H7 (cell line): ENCODE results near the gene OMD. TPM values are rescaled to one million over a fixed set of nuclear protein-coding genes. Genes with fewer than 3 reads are reported as not detected.
"Not testable (repeated sequence)": the region's sequence is repeated elsewhere in the genome, so short reads cannot be mapped to it uniquely, and the experiment has no call there.

Experiments
- DNase-seq: peaks from one replicate; pipeline ENCODE4 v3.0.0; 2012
- H3K27me3 ChIP-seq: 2 replicates; pipeline ENCODE4 v1.6.0; 2011; ENCODE audit warnings: mild to moderate bottlenecking, low read length; ENCODE audit not compliant: control insufficient read depth, insufficient read depth
- H3K36me3 ChIP-seq: replicated peaks from 2 replicates; pipeline ENCODE4 v1.5.1; 2011; ENCODE audit warnings: low read length; ENCODE audit not compliant: control insufficient read depth, insufficient read depth
- H3K4me3 ChIP-seq: 2 replicates; pipeline ENCODE4 v1.5.1; 2011; ENCODE audit warnings: low read depth, mild to moderate bottlenecking, control low read depth, low read length, moderate library complexity; ENCODE audit not compliant: insufficient read depth
- total RNA-seq: library from RNA; depleted of rRNA; stranded (reverse); fragments of >200 nt; shearing (Covaris generic); gene quantifications from 2 replicates; pipeline ENCODE4 v1.2.3, GENCODE V29; 2014

The OMD gene
- total RNA-seq, 1 experiment from 2014 or later: not detected

- no peaks in the 10 kb centered on the region for H3K36me3 ChIP-seq
- H3K4me3 ChIP-seq: no peak overlapping the region
- no peak for DNase-seq
- H3K27me3 ChIP-seq: no peaks in the 10 kb centered on the region
Observed at GRCh38 chr9:92432972-92433548, 8.8 kb upstream of the OMD start.

GRCh38 chr9:92432350-92432749 lies 8.1 kb upstream of the OMD start:
- Histone ChIP-seq H3K27me3 (no peaks in the 10 kb centered on the region), H3K36me3 (no peaks in the 10 kb centered on the region), H3K4me3 (no peak overlapping the region)
- DNase-seq: no peak

GRCh38 chr9:92429836-92430235 lies 5.6 kb upstream of the OMD start:
- Histone ChIP-seq H3K36me3 (no peaks in the 10 kb centered on the region), H3K4me3 (no peak overlapping the region), H3K27me3 (no peaks in the 10 kb centered on the region)
- DNase-seq: no peak

- DNase-seq: no peak
- H3K27me3 ChIP-seq: no peaks in the 10 kb centered on the region
- H3K4me3 ChIP-seq: no peak overlapping the region
- H3K36me3 ChIP-seq: no peaks in the 10 kb centered on the region
Observed at GRCh38 chr9:92426501-92427145, 2.4 kb upstream of the OMD start.

- no peaks in the 10 kb centered on the region for H3K27me3 ChIP-seq
- H3K4me3 ChIP-seq: no peak overlapping the region
- no peak for DNase-seq
- H3K36me3 ChIP-seq: no peaks in the 10 kb centered on the region
Observed at GRCh38 chr9:92425474-92425873, 1.2 kb upstream of the OMD start.

- Histone ChIP-seq H3K4me3 (no peak overlapping the region), H3K36me3 (no peaks in the 10 kb centered on the region), H3K27me3 (no peaks in the 10 kb centered on the region)
- DNase-seq: no peak
Observed at GRCh38 chr9:92423612-92424011, 659 bp downstream of the OMD start.

- no peak for DNase-seq
- Histone ChIP-seq H3K36me3 (no peaks in the 10 kb centered on the region), H3K4me3 (no peak overlapping the region), H3K27me3 (no peaks in the 10 kb centered on the region)
Observed at GRCh38 chr9:92422611-92423338, 1.5 kb downstream of the OMD start.

- H3K4me3 ChIP-seq: no peak overlapping the region
- DNase-seq: no peak
- no peaks in the 10 kb centered on the region for H3K27me3 ChIP-seq
- H3K36me3 ChIP-seq: no peaks in the 10 kb centered on the region
Observed at GRCh38 chr9:92414566-92414965, 9.7 kb downstream of the OMD start.

- H3K27me3 ChIP-seq, H3K36me3 ChIP-seq, DNase-seq, H3K4me3 ChIP-seq: not testable (repeated sequence)
Observed at GRCh38 chr9:92411157-92411556, 13.1 kb downstream of the OMD start.

- Histone ChIP-seq H3K27me3 (no peaks in the 10 kb centered on the region), H3K4me3 (no peak overlapping the region), H3K36me3 (no peaks in the 10 kb centered on the region)
- no peak for DNase-seq
Observed at GRCh38 chr9:92408747-92409478, 15.4 kb downstream of the OMD start.

- no peaks in the 10 kb centered on the region for H3K36me3 ChIP-seq
- no peak for DNase-seq
- H3K27me3 ChIP-seq: no peaks in the 10 kb centered on the region
- H3K4me3 ChIP-seq: no peak overlapping the region
Observed at GRCh38 chr9:92407818-92408217, 16.5 kb downstream of the OMD start.

- H3K27me3 ChIP-seq: no peaks in the 10 kb centered on the region
- DNase-seq: no peak
- no peak overlapping the region for H3K4me3 ChIP-seq
- H3K36me3 ChIP-seq: no peaks in the 10 kb centered on the region
Observed at GRCh38 chr9:92406477-92406876, 17.8 kb downstream of the OMD start.

GRCh38 chr9:92405818-92406217 lies 18.5 kb downstream of the OMD start:
- Histone ChIP-seq H3K27me3 (no peaks in the 10 kb centered on the region), H3K4me3 (no peak overlapping the region), H3K36me3 (no peaks in the 10 kb centered on the region)
- no peak for DNase-seq

- H3K4me3 ChIP-seq: no peak within 1 kb of the TSS
- DNase-seq: no peak
- no peaks in the 10 kb centered on the region for H3K27me3 ChIP-seq
- H3K36me3 ChIP-seq: no peaks in the 10 kb centered on the region
Observed at GRCh38 chr9:92404042-92404836, 20.0 kb downstream of the OMD start, which contains the start of gene OGN. Gene OGN, minus strand, starts transcription at chr9:92404578. Its CDS starts 1,171 bp downstream, at chr9:92403407.
